DND-41 (cell line): ENCODE measurements around the gene SLX4IP.

Source experiments
- ATAC-seq: fragments of 200-7000 bp; cut with Tn5 transposase; 3 replicates; pipeline ENCODE4 v1.9.1; 2021; ENCODE audit warnings: low read depth; ENCODE audit not compliant: insufficient read depth
- DNase-seq: peaks from one replicate; pipeline ENCODE4 v3.0.0-alpha.2; 2020
- H2AFZ ChIP-seq: 2 replicates; pipeline ENCODE4 v1.6.0; 2012; ENCODE audit warnings: low read depth, low read length
- H3K27ac ChIP-seq: 2 replicates; pipeline ENCODE4 v1.5.1; 2012; ENCODE audit warnings: low read length, inconsistent platforms
- H3K27me3 ChIP-seq: fragments of 200-600 bp; sonication (generic); 2 replicates; pipeline ENCODE4 v1.6.0; 2012; ENCODE audit warnings: low read length, mild to moderate bottlenecking, inconsistent platforms; ENCODE audit not compliant: insufficient read depth, poor library complexity
- H3K36me3 ChIP-seq: 2 replicates; pipeline ENCODE4 v1.5.1; 2012; ENCODE audit warnings: low read length, inconsistent platforms; ENCODE audit not compliant: insufficient read depth
- H3K4me1 ChIP-seq: 2 replicates; pipeline ENCODE4 v1.5.1; 2012; ENCODE audit warnings: mild to moderate bottlenecking, low read length; ENCODE audit not compliant: insufficient read depth
- H3K4me2 ChIP-seq: 2 replicates; pipeline ENCODE4 v1.6.0; 2012; ENCODE audit warnings: mild to moderate bottlenecking, moderate library complexity, low read length, inconsistent platforms; ENCODE audit not compliant: insufficient read depth
- H3K4me3 ChIP-seq, 2 experiments: fragments of 200-600 bp in 1 of 2; shearing (Covaris generic) in 1 of 2; 2 replicates each; pipeline ENCODE4 v1.5.1; 2012 to 2016; ENCODE audit warnings: inconsistent platforms in 2 of 2, low read length in 2 of 2, mild to moderate bottlenecking in 2 of 2, low read depth in 1 of 2, moderate library complexity in 1 of 2
- H3K79me2 ChIP-seq: 2 replicates; pipeline ENCODE4 v1.6.0; 2012; ENCODE audit warnings: low read length, inconsistent platforms; ENCODE audit not compliant: insufficient read depth
- H3K9ac ChIP-seq: 2 replicates; pipeline ENCODE4 v1.6.0; 2012; ENCODE audit warnings: low read depth, mild to moderate bottlenecking, inconsistent platforms, low read length, moderate library complexity
- H3K9me3 ChIP-seq: 2 replicates; pipeline ENCODE4 v1.5.1; 2012; ENCODE audit warnings: low read length, moderate library complexity, mild to moderate bottlenecking, inconsistent platforms; ENCODE audit not compliant: insufficient read depth, severe bottlenecking
- H4K20me1 ChIP-seq: 2 replicates; pipeline ENCODE4 v1.6.0; 2012; ENCODE audit warnings: low read length; ENCODE audit not compliant: insufficient read depth
- EZH2 ChIP-seq: IDR thresholded peaks from 3 replicates; pipeline ENCODE4 v1.6.1; 2012; ENCODE audit warnings: borderline replicate concordance, low read depth, mild to moderate bottlenecking, moderate library complexity, low read length, inconsistent platforms; ENCODE audit not compliant: severe bottlenecking
- TF ChIP-seq, protein P1 (sequence below): IDR thresholded peaks from 2 replicates; pipeline ENCODE4 v1.5.1; 2012; ENCODE audit warnings: borderline replicate concordance, low read length, moderate library complexity, mild to moderate bottlenecking; ENCODE audit not compliant: poor library complexity, severe bottlenecking; ENCODE audit errors: extremely low read depth

SLX4IP gene

DNA sequence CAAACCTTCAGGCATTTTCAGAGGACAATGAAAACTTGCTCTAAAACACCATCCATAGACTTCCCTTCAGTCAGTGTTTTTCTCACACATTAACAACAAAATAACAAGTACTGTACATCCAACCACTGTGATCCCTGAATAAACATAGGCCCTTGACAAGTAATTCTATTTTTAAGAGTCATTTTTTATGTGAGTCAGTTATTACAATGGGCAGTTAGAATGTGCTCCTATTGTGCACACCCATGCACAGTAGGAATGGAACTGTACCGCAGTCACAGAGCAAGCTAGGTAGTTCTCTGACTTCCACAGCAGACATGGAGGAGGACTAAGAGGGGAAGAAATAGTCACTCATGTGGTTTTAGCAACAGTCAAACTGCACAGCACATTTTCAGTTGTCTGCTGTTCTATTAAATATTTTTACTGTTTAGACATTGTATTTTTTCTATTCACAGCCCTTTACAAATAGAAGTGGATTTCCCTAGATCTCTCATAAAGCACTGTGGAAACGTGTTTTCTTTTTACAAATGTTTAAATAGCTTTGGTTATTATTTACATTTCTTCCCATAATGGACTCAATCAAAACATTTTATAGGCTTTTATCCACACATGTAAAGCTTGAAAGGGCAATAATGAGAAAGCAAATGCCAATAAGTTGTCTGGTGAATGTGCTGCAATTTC is 138.3 kb downstream of the SLX4IP start:
- no peak; the same call in 2 of the 3 replicates for ATAC-seq
- no peak overlapping the region for H3K27ac ChIP-seq
- TF ChIP-seq, protein P1, sequence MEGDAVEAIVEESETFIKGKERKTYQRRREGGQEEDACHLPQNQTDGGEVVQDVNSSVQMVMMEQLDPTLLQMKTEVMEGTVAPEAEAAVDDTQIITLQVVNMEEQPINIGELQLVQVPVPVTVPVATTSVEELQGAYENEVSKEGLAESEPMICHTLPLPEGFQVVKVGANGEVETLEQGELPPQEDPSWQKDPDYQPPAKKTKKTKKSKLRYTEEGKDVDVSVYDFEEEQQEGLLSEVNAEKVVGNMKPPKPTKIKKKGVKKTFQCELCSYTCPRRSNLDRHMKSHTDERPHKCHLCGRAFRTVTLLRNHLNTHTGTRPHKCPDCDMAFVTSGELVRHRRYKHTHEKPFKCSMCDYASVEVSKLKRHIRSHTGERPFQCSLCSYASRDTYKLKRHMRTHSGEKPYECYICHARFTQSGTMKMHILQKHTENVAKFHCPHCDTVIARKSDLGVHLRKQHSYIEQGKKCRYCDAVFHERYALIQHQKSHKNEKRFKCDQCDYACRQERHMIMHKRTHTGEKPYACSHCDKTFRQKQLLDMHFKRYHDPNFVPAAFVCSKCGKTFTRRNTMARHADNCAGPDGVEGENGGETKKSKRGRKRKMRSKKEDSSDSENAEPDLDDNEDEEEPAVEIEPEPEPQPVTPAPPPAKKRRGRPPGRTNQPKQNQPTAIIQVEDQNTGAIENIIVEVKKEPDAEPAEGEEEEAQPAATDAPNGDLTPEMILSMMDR: no peak
- no peak for TF ChIP-seq EZH2

DNA sequence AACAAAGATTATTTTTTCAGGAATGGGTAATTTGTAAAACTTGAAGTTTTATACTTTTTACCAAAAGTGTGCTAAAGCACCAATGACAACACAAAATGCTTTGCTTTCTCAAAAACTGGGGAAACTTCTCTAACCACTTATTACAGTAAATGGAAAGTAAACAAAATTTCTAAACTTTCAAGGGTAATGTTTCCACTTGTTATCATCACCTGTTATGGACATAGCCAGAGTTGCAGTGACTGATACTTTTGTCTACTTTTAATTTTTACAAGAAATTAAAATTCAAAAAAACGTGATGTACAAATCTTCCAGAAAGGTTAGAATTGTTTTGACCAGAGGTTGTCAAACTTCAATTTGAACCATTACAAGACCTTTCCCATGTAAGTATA is 138.8 kb downstream of the SLX4IP start:
- Histone ChIP-seq H3K27ac (no peak overlapping the region), H3K79me2 (no peaks in the 10 kb centered on the region), H3K36me3 (peaks cover 8% of the 10 kb centered on the region), H3K9me3 (no peaks in the 10 kb centered on the region), H3K4me2 (no peak overlapping the region), H3K27me3 (no peaks in the 10 kb centered on the region), H3K4me1 (0 out of 2 replicates have a peak, but pooled peaks cover 5% of the 10 kb centered on the region), H4K20me1 (peaks cover 7% of the 10 kb centered on the region; the same call in 1 of the 2 replicates), H3K4me3 (no peak overlapping the region), H2AFZ (no peak overlapping the region), H3K9ac (no peak overlapping the region)
- DNase-seq: no peak
- ATAC-seq: no peak
- TF ChIP-seq, protein P1: no peak
- TF ChIP-seq EZH2: no peak

More for the DNA sequence above, 138.3 kb downstream of the SLX4IP start:
- H3K9me3 ChIP-seq: no peaks in the 10 kb centered on the region
- no peak overlapping the region for H3K9ac ChIP-seq
- DNase-seq: no peak
- H2AFZ ChIP-seq: no peak overlapping the region
- H3K4me1 ChIP-seq: 0 out of 2 replicates have a peak, but pooled peaks cover 5% of the 10 kb centered on the region
- H3K36me3 ChIP-seq: peaks cover 8% of the 10 kb centered on the region
- peaks cover 7% of the 10 kb centered on the region; the same call in 1 of the 2 replicates for H4K20me1 ChIP-seq
- H3K4me3 ChIP-seq: no peak overlapping the region
- no peaks in the 10 kb centered on the region for H3K79me2 ChIP-seq
- H3K27me3 ChIP-seq: no peaks in the 10 kb centered on the region
- H3K4me2 ChIP-seq: no peak overlapping the region

DNA sequence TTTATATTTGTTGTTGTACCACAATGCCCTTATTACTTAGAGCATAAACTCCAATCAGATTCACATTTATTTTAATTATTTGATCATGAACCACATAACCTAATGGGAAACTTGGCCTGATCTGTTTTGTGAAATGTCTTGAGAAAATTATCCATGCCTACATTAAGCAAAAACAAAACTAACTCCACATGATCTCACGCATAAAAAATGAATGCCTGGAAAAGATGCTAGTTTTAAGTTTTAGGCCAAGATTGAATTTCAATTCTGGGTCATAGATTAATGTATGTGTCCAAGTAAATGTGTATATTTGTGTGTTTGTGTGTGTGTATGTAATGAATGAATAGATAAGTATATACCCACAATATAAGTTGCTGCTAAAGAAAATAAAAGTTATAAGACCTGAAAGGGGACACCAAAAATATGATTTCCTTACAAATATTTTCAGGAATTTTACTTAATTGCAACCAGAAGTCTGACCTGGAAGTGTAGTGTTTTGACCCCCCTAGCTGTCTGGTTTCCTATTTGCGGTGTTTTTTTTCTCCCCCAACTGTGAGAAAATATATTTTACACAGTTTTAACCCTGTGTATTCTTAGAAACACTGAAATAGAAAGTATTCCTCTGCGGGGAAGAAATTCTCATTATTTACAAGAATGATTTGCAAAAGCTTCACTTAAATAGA is 141.4 kb downstream of the SLX4IP start:
- ATAC-seq: no peak
- H3K36me3 ChIP-seq: no peaks in the 10 kb centered on the region; the same call in 1 of the 2 replicates
- TF ChIP-seq, protein P1: no peak
- TF ChIP-seq EZH2: no peak

More for the DNA sequence above, 141.4 kb downstream of the SLX4IP start:
- Histone ChIP-seq H4K20me1 (peaks cover under 1% of the 10 kb centered on the region; the same call in 1 of the 2 replicates), H3K4me1 (0 out of 2 replicates have a peak, but pooled peaks cover under 1% of the 10 kb centered on the region), H3K27me3 (no peaks in the 10 kb centered on the region), H3K79me2 (no peaks in the 10 kb centered on the region), H3K4me3 (no peak overlapping the region), H3K27ac (no peak overlapping the region), H3K9ac (no peak overlapping the region), H3K4me2 (no peak overlapping the region), H3K9me3 (no peaks in the 10 kb centered on the region), H2AFZ (no peak overlapping the region)
- DNase-seq: no peak
